ENCODE results near the gene UNC45A. TPM values are rescaled to one million over a fixed set of nuclear protein-coding genes. Genes with fewer than 3 reads are reported as not detected.

UNC45A gene
- total RNA-seq, 3 donors from 2014 or later (not counting 1 experiment from before 2014, with no cell fraction given) = 39.0 to 58.1 (median 51.5) TPM

- intact Hi-C loops (cut with micrococcal nuclease) = no loop called here
- Mint-ChIP-seq H3K27ac (peak within 1 kb of the TSS; percentile 94 to 98), H3K9me3 (no peaks in the 10 kb centered on the region), H3K27me3 (ENCODE audit: low read depth in 2 of 2) (no peaks in the 10 kb centered on the region), H3K4me1 (peaks cover 13% of the 10 kb centered on the region in 2 donors), H3K4me3 (peak within 1 kb of the TSS; percentile 100), H3K36me3 (no peaks in the 10 kb centered on the region)
- ATAC-seq = peak; percentile 97 to 98 (median 98)
- Histone ChIP-seq H3K9me3 (ENCODE audit: control insufficient read depth, insufficient read depth, low read length) (no peaks in the 10 kb centered on the region), H3K27ac (ENCODE audit: low read length) (peak within 1 kb of the TSS; percentile 85), H3K4me1 (ENCODE audit: control insufficient read depth, insufficient read depth, low read length) (peaks cover 10% of the 10 kb centered on the region), H3K27me3 (ENCODE audit: control insufficient read depth, insufficient read depth, low read length) (no peaks in the 10 kb centered on the region), H3K36me3 (ENCODE audit: control insufficient read depth, insufficient read depth, low read length) (peaks cover 11% of the 10 kb centered on the region), H3K4me3 (ENCODE audit: low read length) (peak within 1 kb of the TSS; percentile 72)
- peak; percentile 94 to 98 for DNase-seq
- TF ChIP-seq, protein P1, sequence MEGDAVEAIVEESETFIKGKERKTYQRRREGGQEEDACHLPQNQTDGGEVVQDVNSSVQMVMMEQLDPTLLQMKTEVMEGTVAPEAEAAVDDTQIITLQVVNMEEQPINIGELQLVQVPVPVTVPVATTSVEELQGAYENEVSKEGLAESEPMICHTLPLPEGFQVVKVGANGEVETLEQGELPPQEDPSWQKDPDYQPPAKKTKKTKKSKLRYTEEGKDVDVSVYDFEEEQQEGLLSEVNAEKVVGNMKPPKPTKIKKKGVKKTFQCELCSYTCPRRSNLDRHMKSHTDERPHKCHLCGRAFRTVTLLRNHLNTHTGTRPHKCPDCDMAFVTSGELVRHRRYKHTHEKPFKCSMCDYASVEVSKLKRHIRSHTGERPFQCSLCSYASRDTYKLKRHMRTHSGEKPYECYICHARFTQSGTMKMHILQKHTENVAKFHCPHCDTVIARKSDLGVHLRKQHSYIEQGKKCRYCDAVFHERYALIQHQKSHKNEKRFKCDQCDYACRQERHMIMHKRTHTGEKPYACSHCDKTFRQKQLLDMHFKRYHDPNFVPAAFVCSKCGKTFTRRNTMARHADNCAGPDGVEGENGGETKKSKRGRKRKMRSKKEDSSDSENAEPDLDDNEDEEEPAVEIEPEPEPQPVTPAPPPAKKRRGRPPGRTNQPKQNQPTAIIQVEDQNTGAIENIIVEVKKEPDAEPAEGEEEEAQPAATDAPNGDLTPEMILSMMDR (IDR thresholded peaks at IDR 0.05) = no peak
- under 1% methylated on average over 73 of the region's 75 CpGs for WGBS (ENCODE audit: insufficient coverage)
These were observed 59.6 kb downstream of the UNC45A start, which contains the start of gene PRC1 for GRCh38 chr15:90994417-90995311. PRC1 (minus strand) TSS chr15:90994535; CDS start chr15:90994417, 118 bp downstream.

DNA sequence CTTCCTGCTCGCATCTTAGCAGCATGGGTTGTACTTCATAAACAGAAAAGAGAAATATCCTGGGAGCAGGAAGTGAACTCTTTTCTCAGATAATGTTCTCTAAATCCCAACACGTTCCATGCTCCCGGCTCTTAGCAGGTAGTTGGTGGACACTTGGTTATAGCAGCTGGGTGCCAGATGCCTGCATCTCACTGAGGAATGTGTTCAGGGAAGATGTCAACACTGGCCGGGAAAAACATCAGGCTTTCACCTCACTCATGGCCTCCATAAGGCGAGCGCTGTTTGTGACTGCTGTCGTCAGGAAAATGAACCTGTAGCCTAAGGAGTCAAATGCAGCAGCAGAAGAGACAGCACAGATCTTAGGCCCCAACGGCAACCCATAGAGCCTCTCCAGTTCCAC is 63.7 kb downstream of the UNC45A start:
- WGBS (ENCODE audit: insufficient coverage) = 93% methylated on average over 8 of the region's 8 CpGs
- H3K27me3 ChIP-seq (ENCODE audit: control insufficient read depth, insufficient read depth, low read length) = no peaks in the 10 kb centered on the region
- no peak for DNase-seq

DNA sequence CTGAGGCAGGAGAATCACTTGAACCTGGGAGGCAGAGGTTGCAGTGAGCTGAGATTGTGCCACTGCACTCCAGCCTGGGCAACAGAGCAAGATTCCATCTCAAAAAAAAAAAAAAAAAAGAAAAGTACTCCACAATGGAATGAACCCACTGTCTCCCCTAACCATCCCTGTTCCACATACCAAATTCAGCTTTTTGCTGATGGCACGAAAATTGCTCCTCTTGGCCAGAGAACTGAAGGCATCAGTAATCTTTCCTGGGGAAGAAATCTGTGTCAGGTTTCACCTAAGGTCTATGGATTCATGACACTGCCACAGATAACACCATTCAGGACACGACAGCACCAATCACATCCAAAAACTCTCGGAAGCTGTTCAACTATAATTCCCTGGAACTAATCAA is 66.1 kb downstream of the UNC45A start:
- WGBS (ENCODE audit: insufficient coverage) = 95% methylated on average over 3 of the region's 3 CpGs
- Mint-ChIP-seq H3K4me3 (no peak overlapping the region), H3K36me3 (no peaks in the 10 kb centered on the region), H3K9me3 (no peaks in the 10 kb centered on the region), H3K4me1 (no peaks in the 10 kb centered on the region), H3K27ac (no peak overlapping the region), H3K27me3 (ENCODE audit: low read depth in 2 of 2) (no peaks in the 10 kb centered on the region)
- Histone ChIP-seq H3K9me3 (ENCODE audit: control insufficient read depth, insufficient read depth, low read length) (no peaks in the 10 kb centered on the region), H3K27me3 (ENCODE audit: control insufficient read depth, insufficient read depth, low read length) (no peaks in the 10 kb centered on the region), H3K27ac (ENCODE audit: low read length) (no peak overlapping the region), H3K4me3 (ENCODE audit: low read length) (no peak overlapping the region), H3K36me3 (ENCODE audit: control insufficient read depth, insufficient read depth, low read length) (peaks cover 60% of the 10 kb centered on the region), H3K4me1 (ENCODE audit: control insufficient read depth, insufficient read depth, low read length) (no peaks in the 10 kb centered on the region)
- DNase-seq (no peak), ATAC-seq (no peak)
- TF ChIP-seq, protein P1 (IDR thresholded peaks at IDR 0.05) = no peak
- intact Hi-C loops (cut with micrococcal nuclease) = no loop called here

More for the DNA sequence above, 63.7 kb downstream of the UNC45A start:
- Mint-ChIP-seq H3K27me3 (ENCODE audit: low read depth in 2 of 2) (no peaks in the 10 kb centered on the region), H3K4me1 (peaks cover 13% of the 10 kb centered on the region in 2 donors), H3K4me3 (no peak overlapping the region), H3K27ac (no peak overlapping the region), H3K9me3 (no peaks in the 10 kb centered on the region), H3K36me3 (no peaks in the 10 kb centered on the region)
- ATAC-seq = no peak
- Histone ChIP-seq H3K36me3 (ENCODE audit: control insufficient read depth, insufficient read depth, low read length) (peaks cover 38% of the 10 kb centered on the region), H3K4me1 (ENCODE audit: control insufficient read depth, insufficient read depth, low read length) (peaks cover 3% of the 10 kb centered on the region), H3K9me3 (ENCODE audit: control insufficient read depth, insufficient read depth, low read length) (no peaks in the 10 kb centered on the region), H3K4me3 (ENCODE audit: low read length) (no peak overlapping the region), H3K27ac (ENCODE audit: low read length) (no peak overlapping the region)
- intact Hi-C loops (cut with micrococcal nuclease) = no loop called here
- TF ChIP-seq, protein P1 (IDR thresholded peaks at IDR 0.05) = no peak

Other genes with a start within 250 kb of the UNC45A start
- 10 to 100 TPM in 2 of 3 donors, 1 to 10 TPM in 1; 9.9 to 15.9 (median 14.1) TPM for gene BLM, start 217.9 kb upstream of the UNC45A start, total RNA-seq
- gene FURIN, start 66.7 kb upstream of the UNC45A start, total RNA-seq = 100 to 1,000 TPM; 110 to 178 (median 172) TPM
- 10 to 100 TPM; 35.8 to 70.3 (median 52.5) TPM for gene FES, start 50.8 kb upstream of the UNC45A start, total RNA-seq
- 100 to 1,000 TPM; 158 to 200 (median 177) TPM for gene MAN2A2, start 32.0 kb upstream of the UNC45A start, total RNA-seq
- 10 to 100 TPM; 11.2 to 14.5 (median 12.1) TPM for gene HDDC3, start 2.7 kb upstream of the UNC45A start, total RNA-seq
- 1 to 10 TPM; 4.2 to 5.4 (median 5.1) TPM for gene RCCD1, start 19.6 kb downstream of the UNC45A start, total RNA-seq
- gene PRC1, start 59.2 kb downstream of the UNC45A start, total RNA-seq = 10 to 100 TPM; 18.9 to 25.1 (median 23.3) TPM
- 10 to 100 TPM; 19.8 to 28.6 (median 24.9) TPM for gene VPS33B, start 87.3 kb downstream of the UNC45A start, total RNA-seq
- gene SV2B, start 165.0 kb downstream of the UNC45A start, total RNA-seq = not detected